GM23338 (cell line): ENCODE results near the gene TTC3. TPM values are rescaled to one million over a fixed set of nuclear protein-coding genes. Genes with fewer than 3 reads are reported as not detected.

Source experiments
- ATAC-seq: fragments of 200-7000 bp; cut with Tn5 transposase; 3 replicates; pipeline ENCODE4 v1.9.1; 2020
- DNase-seq: peaks from one replicate; pipeline ENCODE4 v3.0.0-alpha.2; 2015; ENCODE audit warnings: low spot score
- H2AFZ ChIP-seq: fragments of 200-600 bp; sonication (generic); 2 replicates; pipeline ENCODE4 v1.8.0; 2016; ENCODE audit warnings: antibody characterized with exemption, mild to moderate bottlenecking, moderate library complexity
- H3F3A ChIP-seq: fragments of 200-600 bp; sonication (generic); replicated peaks from 2 replicates; pipeline ENCODE4 v1.8.0; 2017; ENCODE audit warnings: antibody characterized with exemption, mixed run types, low read depth
- H3K27ac ChIP-seq: fragments of 200-600 bp; sonication (generic); 2 replicates; pipeline ENCODE4 v1.6.1; 2016; ENCODE audit warnings: low read depth
- H3K27me3 ChIP-seq: fragments of 200-600 bp; sonication (generic); 2 replicates; pipeline ENCODE4 v1.8.0; 2016; ENCODE audit warnings: mild to moderate bottlenecking, mixed run types, moderate library complexity; ENCODE audit not compliant: insufficient read depth
- H3K36me3 ChIP-seq: fragments of 200-600 bp; sonication (generic); 2 replicates; pipeline ENCODE4 v1.8.0; 2016; ENCODE audit warnings: mild to moderate bottlenecking; ENCODE audit not compliant: insufficient read depth
- H3K4me1 ChIP-seq: fragments of 200-600 bp; sonication (generic); 2 replicates; pipeline ENCODE4 v1.8.0; 2016; ENCODE audit warnings: mild to moderate bottlenecking, moderate library complexity; ENCODE audit not compliant: insufficient read depth
- H3K4me2 ChIP-seq: fragments of 200-600 bp; sonication (generic); 2 replicates; pipeline ENCODE4 v1.7.1; 2017; ENCODE audit warnings: mixed run types
- H3K4me3 ChIP-seq: fragments of 200-600 bp; sonication (generic); 2 replicates; pipeline ENCODE4 v1.6.1; 2016; ENCODE audit warnings: mixed run types
- H3K79me2 ChIP-seq: fragments of 200-600 bp; sonication (generic); replicated peaks from 2 replicates; pipeline ENCODE4 v1.8.0; 2017; ENCODE audit warnings: mild to moderate bottlenecking; ENCODE audit not compliant: insufficient read depth
- H3K9me2 ChIP-seq: fragments of 200-600 bp; sonication (generic); 2 replicates; pipeline ENCODE4 v1.8.0; 2017; ENCODE audit not compliant: insufficient read depth
- H4K20me1 ChIP-seq: fragments of 200-600 bp; sonication (generic); replicated peaks from 2 replicates; pipeline ENCODE4 v1.8.0; 2017; ENCODE audit warnings: mild to moderate bottlenecking; ENCODE audit not compliant: insufficient read depth
- H3K27ac Mint-ChIP-seq: 2 replicates; pipeline ENCODE4 v1.8.0; 2020; ENCODE audit warnings: inconsistent platforms, mild to moderate bottlenecking, moderate library complexity, mixed read lengths
- H3K27me3 Mint-ChIP-seq: 3 replicates; pipeline ENCODE4 v1.8.0; 2022; ENCODE audit warnings: low read depth, mild to moderate bottlenecking, moderate library complexity, mixed read lengths, inconsistent platforms; ENCODE audit not compliant: insufficient read depth, poor library complexity
- H3K36me3 Mint-ChIP-seq: 3 replicates; pipeline ENCODE4 v1.8.0; 2021; ENCODE audit warnings: low read depth, mild to moderate bottlenecking, inconsistent platforms, moderate library complexity, mixed read lengths
- H3K4me1 Mint-ChIP-seq: 3 replicates; pipeline ENCODE4 v1.8.0; 2020; ENCODE audit warnings: mild to moderate bottlenecking, inconsistent platforms, mixed read lengths
- H3K4me3 Mint-ChIP-seq: 3 replicates; pipeline ENCODE4 v1.8.0; 2021; ENCODE audit warnings: moderate library complexity, mild to moderate bottlenecking, inconsistent platforms, mixed read lengths
- H3K9me3 Mint-ChIP-seq: 3 replicates; pipeline ENCODE4 v1.8.0; 2020; ENCODE audit warnings: moderate library complexity, mild to moderate bottlenecking, inconsistent platforms, mixed read lengths
- CREB1 ChIP-seq: fragments of 250-450 bp; sonication (Bioruptor Pico); IDR thresholded peaks from 2 replicates; pipeline ENCODE4 v1.5.0; 2020; ENCODE audit warnings: low read depth, mild to moderate bottlenecking, moderate library complexity
- EZH2 ChIP-seq: fragments of 200-600 bp; sonication (generic); IDR thresholded peaks from one replicate; pipeline ENCODE4 v1.8.0; 2017; ENCODE audit warnings: antibody characterized with exemption, mild to moderate bottlenecking, low read depth; ENCODE audit not compliant: unreplicated experiment
- JUNB ChIP-seq: IDR thresholded peaks from one replicate; pipeline ENCODE4 v1.6.1; 2016; ENCODE audit warnings: antibody characterized with exemption; ENCODE audit not compliant: unreplicated experiment
- NANOG ChIP-seq: IDR thresholded peaks from 2 replicates; pipeline ENCODE4 v1.6.1; 2016; ENCODE audit warnings: antibody characterized with exemption, borderline replicate concordance
- POLR2AphosphoS5 ChIP-seq: IDR thresholded peaks from 2 replicates; pipeline ENCODE4 v1.6.1; 2016; ENCODE audit warnings: antibody characterized with exemption, low read depth
- REST ChIP-seq: IDR thresholded peaks from one replicate; pipeline ENCODE4 v1.6.1; 2018; ENCODE audit warnings: antibody characterized with exemption; ENCODE audit not compliant: unreplicated experiment
- STAT1 ChIP-seq: IDR thresholded peaks from one replicate; pipeline ENCODE4 v1.6.1; 2016; ENCODE audit warnings: antibody characterized with exemption; ENCODE audit not compliant: unreplicated experiment
- ZNF331 ChIP-seq: fragments of 250-450 bp; sonication (Bioruptor Pico); IDR thresholded peaks from 2 replicates; pipeline ENCODE4 v1.5.0; 2020; ENCODE audit warnings: low read depth, mild to moderate bottlenecking, moderate library complexity
- polyA plus RNA-seq: library from polyadenylated mRNA; unstranded; fragments of >200 nt; fragmentation: Nextera tagmentation; extraction: Ambion mirVana; gene quantifications from 2 replicates; pipeline ENCODE4 v1.2.1, GENCODE V29; 2016
- total RNA-seq: library from RNA; depleted of rRNA; stranded (reverse); fragments of >200 nt; shearing (Covaris generic); gene quantifications from 2 replicates; pipeline ENCODE4 v1.2.3, GENCODE V29; 2014

TTC3 gene
- total and polyA plus RNA-seq, 2 experiments from 2014 or later = 28.9 to 48.6 TPM

DNA sequence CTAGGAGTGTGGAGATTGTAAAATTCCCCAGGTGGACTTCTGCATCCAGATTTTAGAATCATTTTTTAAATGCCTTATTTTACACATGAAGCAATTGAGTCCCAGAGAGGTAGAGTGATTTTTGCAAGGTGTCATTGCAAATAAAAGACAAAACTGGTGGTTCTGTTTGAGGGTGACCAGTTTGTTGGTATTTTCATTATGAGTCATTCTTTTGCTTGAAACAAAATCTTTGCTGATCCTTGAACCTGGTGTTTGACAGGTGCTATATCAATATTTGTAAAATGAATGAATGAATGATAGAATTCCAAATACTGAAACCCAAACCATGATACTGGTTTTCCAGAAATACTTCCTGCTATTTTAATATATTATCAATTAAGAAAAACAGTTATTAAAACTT is 44.1 kb downstream of the TTC3 start:
- H3K36me3 ChIP-seq = no peaks in the 10 kb centered on the region
- H3F3A ChIP-seq = no peaks in the 10 kb centered on the region
- Mint-ChIP-seq H3K27ac (no peak overlapping the region), H3K4me3 (no peak overlapping the region), H3K27me3 (no peaks in the 10 kb centered on the region), H3K9me3 (peaks cover 6% of the 10 kb centered on the region), H3K4me1 (no peaks in the 10 kb centered on the region; the same call in 1 of the 3 replicates), H3K36me3 (no peaks in the 10 kb centered on the region)
- no peak overlapping the region for H3K4me2 ChIP-seq
- TF ChIP-seq EZH2 = no peak
- TF ChIP-seq REST = no peak
- no peak for TF ChIP-seq CREB1 (CRISPR knock-in tag)
- TF ChIP-seq NANOG = no peak
- no peaks in the 10 kb centered on the region for H3K79me2 ChIP-seq
- H3K27ac ChIP-seq = no peak overlapping the region
- H4K20me1 ChIP-seq = no peaks in the 10 kb centered on the region
- H2AFZ ChIP-seq = no peak overlapping the region
- DNase-seq = no peak
- ATAC-seq = no peak
- no peak overlapping the region for H3K4me3 ChIP-seq
- no peaks in the 10 kb centered on the region for H3K27me3 ChIP-seq
- H3K9me2 ChIP-seq = no peaks in the 10 kb centered on the region
- no peaks in the 10 kb centered on the region for H3K4me1 ChIP-seq

GRCh38 chr21:37118187-37118826 is 45.3 kb downstream of the TTC3 start:
- no peak overlapping the region for H3K27ac Mint-ChIP-seq
- H3K36me3 Mint-ChIP-seq = no peaks in the 10 kb centered on the region
- H3K4me1 Mint-ChIP-seq = no peaks in the 10 kb centered on the region; the same call in 1 of the 3 replicates
- DNase-seq (no peak), ATAC-seq (no peak)
- H4K20me1 ChIP-seq = no peaks in the 10 kb centered on the region
- H3K4me3 ChIP-seq = no peak overlapping the region
- H3K27me3 Mint-ChIP-seq = no peaks in the 10 kb centered on the region
- no peaks in the 10 kb centered on the region for H3F3A ChIP-seq
- H3K9me3 Mint-ChIP-seq = no peaks in the 10 kb centered on the region
- H3K4me1 ChIP-seq = no peaks in the 10 kb centered on the region
- no peak overlapping the region for H3K4me3 Mint-ChIP-seq
- H3K4me2 ChIP-seq = no peak overlapping the region
- H3K9me2 ChIP-seq = no peaks in the 10 kb centered on the region
- no peak overlapping the region for H2AFZ ChIP-seq
- H3K27ac ChIP-seq = no peak overlapping the region
- no peaks in the 10 kb centered on the region for H3K36me3 ChIP-seq
- no peaks in the 10 kb centered on the region for H3K79me2 ChIP-seq
- TF ChIP-seq STAT1 (no peak), EZH2 (no peak), POLR2AphosphoS5 (no peak), NANOG (no peak), ZNF331 (CRISPR knock-in tag) (no peak), JUNB (no peak)
- H3K27me3 ChIP-seq = no peaks in the 10 kb centered on the region
